ENCODE results near the gene TBCD.
"Not testable (repeated sequence)": the region's sequence is repeated elsewhere in the genome, so short reads cannot be mapped to it uniquely, and the experiment has no call there.

The TBCD gene

DNA sequence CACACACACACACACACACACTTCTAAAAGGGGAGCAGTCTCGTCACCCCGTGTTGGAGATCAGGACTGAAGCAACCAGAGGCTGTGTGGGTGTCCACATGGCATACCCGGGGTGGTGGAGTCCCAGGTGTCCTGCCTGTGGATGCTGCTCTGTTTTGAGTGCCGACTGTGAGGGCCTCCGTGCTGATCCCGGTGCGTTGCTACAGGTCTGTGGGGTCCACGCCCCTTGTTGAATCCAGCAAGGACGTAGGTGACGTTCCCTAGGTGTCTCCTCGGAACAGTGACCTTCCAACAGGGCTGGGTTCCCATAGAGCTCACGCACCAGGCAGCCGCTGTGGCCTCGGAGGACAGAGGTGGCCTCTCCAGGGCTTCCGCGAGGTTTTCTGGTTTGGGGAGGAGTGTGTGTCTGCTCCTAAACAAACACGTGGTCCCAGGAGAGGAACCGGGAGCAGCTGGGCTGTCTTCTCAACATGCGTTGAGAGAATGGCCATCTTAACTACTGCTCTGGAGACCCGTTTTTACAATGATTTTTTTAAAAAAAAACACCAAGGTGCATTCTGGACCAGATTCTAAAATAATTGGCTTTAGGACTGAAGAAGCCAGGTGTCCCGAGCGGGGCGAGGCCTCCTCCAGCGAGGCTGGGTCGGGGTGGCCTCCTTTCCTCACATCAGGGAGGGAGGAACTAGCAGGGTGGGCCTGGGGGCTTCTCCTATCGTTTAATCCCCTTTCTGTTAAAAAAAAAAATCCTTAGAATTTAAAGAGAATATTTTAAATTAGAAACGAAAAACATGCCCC, 188.6 kb downstream of the TBCD start:
- DNase-seq (ENCODE audit: low read depth), result no peak

- DNase-seq (ENCODE audit: low read depth), result no peak
Observed at GRCh38 chr17:82941021-82942001, 189.4 kb downstream of the TBCD start.

DNA sequence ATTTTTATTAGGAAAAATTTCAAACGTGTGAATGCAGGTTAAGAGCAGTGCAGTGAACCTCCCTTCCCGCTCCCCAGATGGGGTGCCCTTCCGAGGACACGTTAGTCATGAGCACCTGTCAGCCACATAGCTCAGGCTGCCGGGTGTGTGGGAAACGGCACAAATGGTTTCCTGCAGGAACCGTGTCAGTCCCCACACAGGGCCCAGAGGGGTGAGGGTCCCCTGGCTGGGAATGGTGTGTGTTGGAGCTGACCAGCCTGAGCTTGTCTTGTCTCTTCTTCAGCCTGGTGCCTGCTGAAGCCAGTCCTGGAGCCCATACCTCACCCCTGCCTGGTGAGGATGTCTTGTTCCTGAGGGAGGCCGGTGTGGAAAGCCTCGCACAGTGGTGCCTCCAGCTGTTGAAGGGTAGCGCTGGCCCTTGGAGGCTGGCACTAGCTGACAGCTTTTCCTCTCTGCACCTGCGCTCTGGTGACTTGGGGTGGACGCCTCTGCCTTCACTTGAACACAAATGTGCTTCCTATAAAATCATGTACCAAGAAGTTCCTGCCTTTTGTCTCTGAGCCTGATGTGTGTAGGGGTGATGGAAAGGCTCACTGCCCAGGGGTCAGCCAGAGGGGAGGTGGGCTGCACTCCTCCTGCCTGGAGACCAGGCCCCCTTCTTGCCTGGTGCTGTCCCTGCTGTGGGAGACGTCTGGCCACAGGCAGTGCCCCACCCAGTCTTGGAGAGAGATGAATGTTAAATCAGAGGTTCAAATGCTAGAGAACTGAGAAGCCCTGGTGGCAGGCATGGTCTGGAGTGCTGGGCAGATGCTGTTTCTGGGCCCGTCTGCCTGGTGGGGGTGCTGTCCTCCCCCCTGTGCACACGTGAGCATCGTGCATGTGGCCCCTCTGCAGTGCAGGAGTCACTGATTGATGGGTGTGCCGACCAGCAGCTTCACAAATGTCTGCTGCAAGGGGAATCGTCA, 190.6 kb downstream of the TBCD start:
- no peak for DNase-seq (ENCODE audit: low read depth)

DNA sequence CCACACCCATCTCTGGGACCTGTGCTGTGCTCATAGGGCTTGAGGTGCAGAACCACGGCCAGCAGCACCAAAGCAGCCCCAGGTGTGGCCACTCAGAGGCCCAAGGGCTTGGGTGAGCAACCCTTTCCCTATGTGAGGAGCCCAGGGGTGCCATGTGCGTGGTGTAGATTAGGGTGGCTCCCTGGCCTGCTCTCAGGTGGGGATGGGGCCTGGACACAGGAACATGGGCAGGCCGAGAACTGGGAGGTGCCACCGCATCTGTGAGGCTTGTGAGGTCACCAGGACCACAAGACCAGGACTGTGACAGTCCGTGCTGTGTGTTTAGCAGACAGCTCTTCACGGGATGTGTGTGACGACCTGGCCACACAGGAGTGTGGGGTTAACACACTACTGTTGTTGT, 191.5 kb downstream of the TBCD start:
- no peak for DNase-seq (ENCODE audit: low read depth)

DNA sequence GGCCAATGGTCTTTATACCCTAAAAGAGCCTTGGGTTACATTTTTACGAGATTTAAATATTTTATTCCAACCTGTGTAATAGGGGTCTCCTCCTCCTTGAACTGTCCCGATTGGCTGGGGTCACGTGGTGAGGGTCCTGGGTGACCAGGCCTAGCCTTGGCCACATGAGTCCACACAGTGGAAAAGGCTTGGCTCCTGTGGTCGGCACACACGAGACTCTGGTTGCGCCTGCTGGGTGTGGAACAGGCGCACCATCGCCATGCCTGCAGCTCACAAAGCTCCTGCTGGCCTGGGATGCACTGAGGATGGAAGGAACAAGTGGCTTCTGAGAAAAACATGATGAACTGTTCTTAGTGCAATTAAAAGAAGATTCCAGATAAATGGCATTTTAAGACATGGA, 191.9 kb downstream of the TBCD start:
- no peak for DNase-seq (ENCODE audit: low read depth)

DNA sequence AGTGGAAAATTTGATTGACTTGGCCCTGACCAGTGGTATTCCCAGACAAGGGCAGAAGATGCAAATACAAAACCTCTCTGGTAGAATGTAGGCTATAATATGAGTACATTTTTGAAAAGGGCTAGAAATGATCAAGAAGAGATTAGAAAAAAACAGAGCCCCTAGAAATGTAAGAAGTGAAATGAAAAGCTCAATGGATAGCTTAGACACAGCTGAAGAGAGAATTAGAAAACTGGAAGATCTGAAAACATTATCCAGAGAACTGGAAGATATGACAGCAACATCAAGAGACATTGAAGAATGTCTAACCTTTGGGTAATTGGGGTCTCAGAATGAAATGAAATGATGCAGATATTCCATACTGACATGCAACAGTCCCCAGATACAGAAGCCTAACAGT, 193.1 kb downstream of the TBCD start:
- DNase-seq (ENCODE audit: low read depth), result no peak

DNA sequence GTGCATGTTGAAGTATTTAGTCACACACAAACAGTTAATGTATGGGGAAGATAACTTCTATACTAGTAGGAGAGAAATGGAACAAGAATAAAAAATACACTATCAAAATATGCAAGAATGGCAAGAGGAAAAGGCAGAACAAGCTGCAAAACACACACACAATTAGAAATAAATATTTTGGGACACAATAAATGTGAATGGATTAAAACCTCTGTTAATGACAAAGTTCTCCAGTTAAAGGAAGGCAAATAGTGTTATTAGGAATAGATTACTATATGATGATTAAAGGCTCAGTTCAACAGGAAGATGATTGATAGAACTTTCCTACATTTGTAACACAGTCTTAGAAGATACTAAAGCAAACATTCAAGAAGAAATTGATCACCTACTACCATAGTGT, 194.2 kb downstream of the TBCD start:
- no peak for DNase-seq (ENCODE audit: low read depth)

DNA sequence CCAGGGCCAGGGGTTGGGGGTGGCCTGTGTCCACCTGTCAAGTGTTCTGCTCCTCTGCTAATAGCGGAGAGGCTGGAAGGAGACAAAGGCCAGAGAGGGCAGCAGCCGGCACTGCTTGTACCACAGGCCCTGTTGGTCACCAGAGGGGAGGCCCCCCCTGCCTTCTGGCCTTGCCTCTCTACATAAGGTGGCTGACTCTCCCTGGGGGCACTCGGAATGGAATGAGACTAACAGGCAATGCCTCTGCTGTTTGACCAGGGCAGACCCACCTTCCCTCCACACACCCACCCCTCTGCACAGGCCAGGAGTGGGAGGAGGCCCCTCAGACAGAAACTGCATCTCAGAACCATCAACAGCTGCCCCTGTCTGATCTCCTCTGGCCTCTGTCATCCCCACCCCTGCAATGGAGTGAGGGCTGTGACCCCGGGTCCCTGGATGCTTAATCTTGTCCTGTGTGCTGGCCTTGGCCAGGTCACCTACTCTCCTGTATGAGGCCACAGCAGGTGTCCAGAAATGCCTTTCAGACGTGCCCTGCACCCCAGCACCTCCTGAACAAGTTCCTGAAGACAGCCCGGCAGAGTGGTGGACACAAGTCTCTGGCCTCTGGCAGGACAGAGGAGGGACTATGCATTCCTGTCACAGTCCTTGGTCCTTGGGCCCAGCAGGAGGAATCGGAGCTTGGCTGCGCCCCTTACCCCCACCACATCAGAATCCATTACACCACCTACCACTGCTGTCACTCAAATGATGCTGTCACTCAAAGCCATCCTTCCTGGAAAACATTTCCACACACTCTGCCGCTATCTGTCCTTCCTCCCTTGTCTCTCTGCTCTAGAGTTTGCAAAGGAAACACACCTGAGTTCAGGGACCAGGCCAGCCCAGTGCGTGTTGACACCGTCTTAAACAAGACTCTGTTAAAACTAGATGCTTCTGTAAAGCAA, 195.5 kb downstream of the TBCD start:
- DNase-seq (ENCODE audit: low read depth), result no peak

GRCh38 chr17:82948081-82948511, 196.2 kb downstream of the TBCD start:
- no peak for DNase-seq (ENCODE audit: low read depth)

DNA sequence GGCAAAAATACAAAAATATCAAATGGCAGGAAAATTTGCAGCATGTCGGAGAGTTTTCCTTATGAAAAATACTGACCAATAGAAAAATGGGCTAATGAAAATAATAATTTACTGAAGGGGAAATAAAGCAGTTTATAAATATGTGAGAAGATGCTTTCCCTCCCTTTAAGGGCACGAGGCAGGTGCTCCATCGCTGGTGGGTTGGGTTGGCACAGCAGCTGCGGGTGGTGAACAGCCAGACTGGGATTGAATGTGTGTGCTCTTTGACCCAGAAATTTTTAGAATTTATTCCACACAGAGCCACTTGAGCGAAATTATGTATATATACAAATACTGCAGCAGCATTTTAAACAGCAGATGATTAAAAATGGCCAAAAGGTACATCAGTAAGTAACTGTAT, 197.1 kb downstream of the TBCD start:
- no peak for DNase-seq (ENCODE audit: low read depth)

DNA sequence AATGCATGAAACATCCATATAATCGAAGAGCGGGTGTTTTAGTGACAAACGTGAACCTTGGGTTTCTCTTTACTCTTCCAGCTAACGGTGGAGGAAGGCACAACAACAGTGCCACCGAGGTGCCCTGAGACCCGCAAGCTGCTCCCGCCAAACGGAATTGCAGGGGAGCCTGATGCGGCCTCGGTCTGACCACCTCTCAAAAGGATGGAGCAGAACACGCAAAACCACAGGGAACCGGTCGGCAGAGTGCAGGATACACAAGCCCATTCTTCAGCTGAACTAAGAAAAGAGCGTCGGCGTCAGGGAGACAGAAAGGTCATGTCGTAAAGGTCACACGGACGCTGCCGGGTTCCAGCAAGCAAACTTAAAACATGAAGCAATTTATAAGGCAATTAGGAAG, 197.5 kb downstream of the TBCD start:
- no peak for DNase-seq (ENCODE audit: low read depth)

GRCh38 chr17:82949984-82950383, 198.1 kb downstream of the TBCD start:
- no peak for DNase-seq (ENCODE audit: low read depth)

- no peak for DNase-seq (ENCODE audit: low read depth)
Observed at GRCh38 chr17:82950525-82951102, 198.7 kb downstream of the TBCD start.

DNA sequence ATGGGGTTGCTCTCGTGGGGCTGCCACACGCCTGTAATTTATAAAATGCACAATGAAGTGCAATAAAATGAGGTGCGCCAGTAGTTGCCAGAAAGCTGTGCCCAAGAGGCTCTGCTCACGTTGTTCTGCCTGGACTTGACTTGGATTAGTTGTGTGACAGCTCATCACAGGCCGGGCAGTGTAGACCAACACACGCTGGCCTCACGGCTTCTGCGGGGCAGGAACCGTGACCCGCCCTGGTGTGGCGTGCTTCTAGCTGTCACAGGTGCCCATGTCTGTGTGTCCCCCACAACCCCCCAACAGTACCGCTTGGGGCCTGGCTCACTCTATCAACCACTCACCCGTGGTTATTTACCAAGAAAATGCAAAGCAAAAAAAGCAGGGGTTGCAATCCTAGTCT, 200.2 kb downstream of the TBCD start:
- no peak for DNase-seq (ENCODE audit: low read depth)

GRCh38 chr17:82955106-82955505, 203.2 kb downstream of the TBCD start:
- DNase-seq (ENCODE audit: low read depth), result not testable (repeated sequence)

DNA sequence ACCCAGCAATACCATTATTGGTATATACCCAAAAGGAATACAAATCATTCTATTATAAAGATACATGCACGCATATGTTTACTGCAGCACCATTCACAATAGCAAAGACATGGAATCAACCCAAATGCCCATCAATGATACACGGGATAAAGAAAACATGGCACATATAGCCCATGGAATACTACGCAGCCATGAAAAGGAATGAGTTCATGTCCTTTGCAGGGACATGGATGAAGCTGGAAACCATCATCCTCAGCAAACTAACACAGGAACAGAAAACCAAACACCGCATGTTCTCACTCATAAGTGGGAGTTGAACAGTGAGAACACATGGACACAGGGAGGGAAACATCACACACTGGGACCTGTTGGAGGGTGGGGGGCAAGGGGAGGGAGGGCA, 203.8 kb downstream of the TBCD start:
- DNase-seq (ENCODE audit: low read depth), result not testable (repeated sequence)

DNA sequence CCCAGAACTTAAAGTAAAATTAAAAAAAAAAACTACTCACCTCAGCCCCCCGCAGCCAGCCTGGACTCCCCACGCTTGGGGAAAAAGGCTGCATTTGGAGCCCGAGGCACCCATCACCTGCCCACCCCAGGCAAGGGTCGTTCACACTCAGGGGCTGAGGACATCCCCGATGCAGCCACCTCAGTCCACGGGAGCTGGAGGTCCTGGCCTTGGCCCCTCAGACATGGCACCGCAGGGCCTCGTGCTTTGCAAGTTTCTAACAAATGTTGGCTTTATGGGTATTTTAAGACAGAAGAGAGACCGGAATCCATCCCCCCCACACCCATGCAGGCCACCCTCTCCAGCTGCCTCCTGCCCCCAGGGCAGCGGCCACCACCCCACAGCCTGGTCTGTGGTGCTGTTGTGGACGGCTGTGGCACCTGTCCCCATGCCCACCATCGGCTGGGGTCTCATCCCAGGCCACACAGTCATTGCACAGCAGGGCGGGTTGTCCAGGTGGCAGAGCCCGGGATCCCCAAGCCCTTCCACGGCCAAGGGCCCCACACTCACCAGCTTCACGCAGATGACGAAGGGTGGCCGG, 204.4 kb downstream of the TBCD start:
- DNase-seq (ENCODE audit: low read depth), result no peak

DNA sequence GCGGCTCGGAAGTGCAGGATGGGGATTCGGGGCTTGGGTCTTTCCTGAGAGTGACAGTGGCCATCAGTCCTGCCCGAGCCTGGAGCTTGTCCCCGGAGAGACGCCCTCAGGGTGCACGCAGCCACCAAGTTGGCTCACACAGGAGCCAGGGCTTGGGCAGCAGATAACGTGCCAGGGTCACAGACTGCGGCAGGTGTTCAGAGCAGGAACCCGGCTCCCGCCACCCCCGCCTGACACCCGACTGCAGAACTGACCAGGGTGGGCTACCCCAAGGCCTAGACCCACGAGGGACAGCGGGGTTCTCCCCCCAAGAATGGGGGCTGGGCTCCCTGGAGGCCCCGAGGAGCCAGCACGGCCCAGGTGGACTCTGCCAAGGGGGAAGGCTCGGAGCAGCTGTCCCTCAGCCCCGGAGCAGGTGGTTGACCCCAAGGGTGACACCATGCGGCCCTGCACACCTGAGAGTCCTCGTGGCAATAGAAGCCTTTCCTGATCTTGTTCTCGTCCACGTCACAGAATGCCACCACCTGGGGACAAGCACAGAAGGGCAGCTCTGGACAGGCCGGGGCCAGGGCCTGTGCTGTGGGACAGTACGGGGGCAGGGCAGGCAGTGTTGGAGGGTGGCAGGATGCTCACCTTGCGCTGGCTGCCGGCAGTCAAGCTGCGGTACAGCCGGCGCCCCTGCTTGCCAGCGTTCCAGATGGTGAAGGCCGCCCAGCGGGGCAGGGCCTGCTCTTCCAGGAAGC, 205.0 kb downstream of the TBCD start:
- DNase-seq (ENCODE audit: low read depth), result no peak

DNA sequence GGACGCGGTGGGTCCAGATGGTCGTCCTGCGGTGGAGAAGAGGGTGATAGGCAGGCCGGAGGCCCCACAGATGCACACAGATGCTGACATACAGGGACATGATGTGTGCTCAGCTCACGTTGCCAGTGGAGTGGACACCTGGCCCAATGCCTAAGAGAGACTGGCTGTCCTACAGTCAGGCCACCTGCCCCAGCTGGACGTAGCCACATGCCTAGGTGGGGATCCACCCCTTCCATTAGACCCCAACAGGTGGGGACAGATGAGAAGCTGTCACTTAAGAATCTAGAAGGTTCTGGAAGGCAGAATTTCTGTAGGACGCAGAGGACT, 205.6 kb downstream of the TBCD start:
- no peak for DNase-seq (ENCODE audit: low read depth)

Measured in iris pigment epithelial cell (primary cell).